ENCODE data around the gene WIPI1. TPM values are rescaled to one million over a fixed set of nuclear protein-coding genes. Genes with fewer than 3 reads are reported as not detected.

The WIPI1 gene
- total RNA-seq, 1 donor from 2014 or later = 21.4 TPM

- intact Hi-C loops (cut with micrococcal nuclease) = no loop called here
Observed at GRCh38 chr17:68441070-68441770, 16.1 kb downstream of the WIPI1 start.

GRCh38 chr17:68440526-68440925, 16.8 kb downstream of the WIPI1 start:
- intact Hi-C loops (cut with micrococcal nuclease) = no loop called here

GRCh38 chr17:68439656-68440290, 17.5 kb downstream of the WIPI1 start:
- intact Hi-C loops (cut with micrococcal nuclease) = loop anchor here (5.0 kb wide), 1 partner anchor 42 kb away; no protein-coding TSS in a partner anchor

GRCh38 chr17:68437979-68438822, 19.1 kb downstream of the WIPI1 start:
- intact Hi-C loops (cut with micrococcal nuclease) = loop anchor here (1.0 to 5.0 kb wide), 4 partner anchors 19 to 255 kb away; partner anchors contain the start of gene WIPI1

- intact Hi-C loops (cut with micrococcal nuclease) = loop anchor here (1.0 to 5.0 kb wide), 9 partner anchors 27 to 264 kb away; partner anchors contain the start of genes ARSG and SLC16A6
Observed at GRCh38 chr17:68435876-68436842, 21.1 kb downstream of the WIPI1 start.

- intact Hi-C loops (cut with micrococcal nuclease) = loop anchor here (5.0 kb wide), 1 partner anchor 38 kb away; no protein-coding TSS in a partner anchor
Observed at GRCh38 chr17:68435361-68435760, 21.9 kb downstream of the WIPI1 start.

- intact Hi-C loops (cut with micrococcal nuclease) = no loop called here
Observed at GRCh38 chr17:68433911-68434508, 23.3 kb downstream of the WIPI1 start.

- intact Hi-C loops (cut with micrococcal nuclease) = no loop called here
Observed at GRCh38 chr17:68433211-68433610, 24.1 kb downstream of the WIPI1 start.

GRCh38 chr17:68432086-68432864, 25.0 kb downstream of the WIPI1 start:
- intact Hi-C loops (cut with micrococcal nuclease) = no loop called here

- intact Hi-C loops (cut with micrococcal nuclease) = loop anchor here (1.0 kb wide), 1 partner anchor 168 kb away; no protein-coding TSS in a partner anchor
Observed at GRCh38 chr17:68431661-68432071, 25.6 kb downstream of the WIPI1 start.

GRCh38 chr17:68431045-68431608, 26.2 kb downstream of the WIPI1 start:
- intact Hi-C loops (cut with micrococcal nuclease) = loop anchor here (1.0 kb wide), 1 partner anchor 168 kb away; no protein-coding TSS in a partner anchor

GRCh38 chr17:68429881-68430280, 27.4 kb downstream of the WIPI1 start:
- intact Hi-C loops (cut with micrococcal nuclease) = no loop called here

- intact Hi-C loops (cut with micrococcal nuclease) = no loop called here
Observed at GRCh38 chr17:68428498-68429172, 28.7 kb downstream of the WIPI1 start.

GRCh38 chr17:68427575-68427974, 29.7 kb downstream of the WIPI1 start:
- intact Hi-C loops (cut with micrococcal nuclease) = no loop called here

GRCh38 chr17:68425979-68426378, 31.3 kb downstream of the WIPI1 start:
- intact Hi-C loops (cut with micrococcal nuclease) = no loop called here

GRCh38 chr17:68424861-68425260, 32.4 kb downstream of the WIPI1 start:
- intact Hi-C loops (cut with micrococcal nuclease) = no loop called here

- intact Hi-C loops (cut with micrococcal nuclease) = no loop called here
Observed at GRCh38 chr17:68424203-68424602, 33.1 kb downstream of the WIPI1 start.

GRCh38 chr17:68423251-68423650, 34.0 kb downstream of the WIPI1 start:
- intact Hi-C loops (cut with micrococcal nuclease) = no loop called here
